H1 (cell line): ENCODE measurements around the gene SNX25. TPM values are rescaled to one million over a fixed set of nuclear protein-coding genes. Genes with fewer than 3 reads are reported as not detected.

ENCODE experiments used
- CTCF ChIA-PET: fragments of 300-600 bp; sonication (Branson Sonifier 250); formaldehyde crosslinking; loops from one replicate; lab custom pipeline; 2021; ENCODE audit not compliant: partially characterized antibody; lab: Charles Lee
- POLR2A ChIA-PET: fragments of 300-600 bp; sonication (Branson Sonifier 250); formaldehyde crosslinking; loops from one replicate; lab custom pipeline; 2021; ENCODE audit warnings: inconsistent platforms; ENCODE audit not compliant: partially characterized antibody; lab: Charles Lee
- DNase-seq, 2 experiments: peaks; one replicate each; pipeline versions ENCODE4 v3.0.0 to v3.0.0-alpha.2; 2010 to 2022; ENCODE audit warnings: low spot score in 2 of 2, low read depth in 1 of 2, mixed read lengths in 1 of 2
- FAIRE-seq: peaks from 2 replicates; lab custom pipeline; 2011; peaks lifted over from hg19 to GRCh38; lab: Jason Lieb, UNC
- H2AFZ ChIP-seq: 2 replicates; pipeline ENCODE4 v1.8.1; 2012; ENCODE audit warnings: low read length, inconsistent platforms
- H2AK5ac ChIP-seq: 2 replicates; pipeline ENCODE4 v1.6.1; 2013; ENCODE audit warnings: low read depth, low read length
- H2BK120ac ChIP-seq: replicated peaks from 2 replicates; pipeline ENCODE3; 2013; ENCODE audit warnings: low read depth, low read length, inconsistent platforms
- H2BK12ac ChIP-seq: 2 replicates; pipeline ENCODE4 v1.6.1; 2013; ENCODE audit warnings: low read depth, low read length
- H2BK15ac ChIP-seq: 2 replicates; pipeline ENCODE4 v1.6.1; 2013; ENCODE audit warnings: low read length
- H2BK20ac ChIP-seq: 2 replicates; pipeline ENCODE4 v1.6.1; 2013; ENCODE audit warnings: low read length
- H2BK5ac ChIP-seq: 2 replicates; pipeline ENCODE4 v1.6.1; 2013; ENCODE audit warnings: low read depth, low read length
- H3K14ac ChIP-seq: 2 replicates; pipeline ENCODE4 v1.6.1; 2013; ENCODE audit warnings: inconsistent platforms; ENCODE audit not compliant: insufficient read length
- H3K18ac ChIP-seq: 2 replicates; pipeline ENCODE4 v1.6.1; 2013; ENCODE audit warnings: low read length; ENCODE audit errors: extremely low read depth
- H3K23ac ChIP-seq: 2 replicates; pipeline ENCODE4 v1.6.1; 2013; ENCODE audit warnings: inconsistent platforms; ENCODE audit not compliant: insufficient read length
- H3K23me2 ChIP-seq: 2 replicates; pipeline ENCODE4 v1.6.1; 2013; ENCODE audit warnings: low read depth, low read length
- H3K27ac ChIP-seq: 2 replicates; pipeline ENCODE4 v1.6.1; 2011; ENCODE audit warnings: low read depth, low read length, inconsistent platforms
- H3K27me3 ChIP-seq, 4 experiments: replicated peaks in 1 of 4; 1 replicate in 1 of 4; 2 replicates in 3 of 4; pipeline versions ENCODE4 v1.6.1 to v1.8.1; 2011 to 2013; ENCODE audit warnings: low read length in 3 of 4, mild to moderate bottlenecking in 3 of 4, inconsistent platforms in 2 of 4, mixed read lengths in 2 of 4, moderate library complexity in 1 of 4; ENCODE audit not compliant: control insufficient read depth in 3 of 4, insufficient read depth in 3 of 4; ENCODE audit errors: extremely low read depth in 1 of 4
- H3K36me3 ChIP-seq, 4 experiments: 2 replicates each; pipeline versions ENCODE4 v1.6.1 to v1.8.1; 2011 to 2013; ENCODE audit warnings: mild to moderate bottlenecking in 4 of 4, low read length in 3 of 4, moderate library complexity in 2 of 4, control low read depth in 1 of 4, inconsistent platforms in 1 of 4; ENCODE audit not compliant: insufficient read depth in 4 of 4, control insufficient read depth in 2 of 4
- H3K4ac ChIP-seq: replicated peaks from 2 replicates; pipeline ENCODE3; 2013; ENCODE audit warnings: low read length, low read depth, mixed read lengths, inconsistent platforms; ENCODE audit not compliant: insufficient read length
- H3K4me1 ChIP-seq, 4 experiments: replicated peaks in 1 of 4; 1 replicate in 1 of 4; 2 replicates in 3 of 4; pipeline versions ENCODE4 v1.6.1 to v1.8.1; 2011 to 2013; ENCODE audit warnings: low read length in 3 of 4, inconsistent platforms in 2 of 4, mixed read lengths in 1 of 4; ENCODE audit not compliant: insufficient read depth in 4 of 4, control insufficient read depth in 3 of 4
- H3K4me2 ChIP-seq, 2 experiments: 2 replicates each; pipeline versions ENCODE4 v1.6.1 to v1.8.1; 2011 to 2013; ENCODE audit warnings: low read depth in 2 of 2, low read length in 2 of 2, control low read depth in 1 of 2, inconsistent platforms in 1 of 2, mild to moderate bottlenecking in 1 of 2; ENCODE audit not compliant: insufficient read depth in 1 of 2
- H3K4me3 ChIP-seq, 4 experiments: fragments of 200-600, 300-600 bp in 1 of 4; sonication (generic), shearing (Covaris generic), sonication (Bioruptor Twin) in 1 of 4; 2 replicates each; pipeline versions ENCODE4 v1.5.1 to v1.8.1; 2011 to 2016; ENCODE audit warnings: low read length in 4 of 4, low read depth in 3 of 4, control low read depth in 2 of 4, inconsistent platforms in 2 of 4, mild to moderate bottlenecking in 2 of 4, mixed read lengths in 1 of 4, moderate library complexity in 1 of 4; ENCODE audit not compliant: insufficient read depth in 2 of 4; ENCODE audit errors: extremely low read depth in 1 of 4
- H3K56ac ChIP-seq: replicated peaks from 2 replicates; pipeline ENCODE3; 2013; ENCODE audit warnings: low read depth, mild to moderate bottlenecking, mixed read lengths, low read length, inconsistent platforms; ENCODE audit not compliant: insufficient read length
- H3K79me1 ChIP-seq: 2 replicates; pipeline ENCODE4 v1.6.1; 2013; ENCODE audit warnings: low read depth, low read length, control low read depth
- H3K79me2 ChIP-seq, 2 experiments: 2 replicates each; pipeline versions ENCODE4 v1.6.1 to v1.8.1; 2012 to 2013; ENCODE audit warnings: low read length in 2 of 2, mild to moderate bottlenecking in 2 of 2, inconsistent platforms in 1 of 2; ENCODE audit not compliant: insufficient read depth in 2 of 2, control insufficient read depth in 1 of 2
- H3K9ac ChIP-seq, 4 experiments: replicated peaks in 1 of 4; 1 replicate in 1 of 4; 2 replicates in 3 of 4; pipeline versions ENCODE4 v1.6.1 to v1.8.1; 2011 to 2013; ENCODE audit warnings: low read depth in 3 of 4, low read length in 3 of 4, control low read depth in 2 of 4, mild to moderate bottlenecking in 2 of 4, moderate library complexity in 2 of 4, inconsistent platforms in 1 of 4; ENCODE audit errors: extremely low read depth in 1 of 4
- H3K9me3 ChIP-seq, 2 experiments: 2 replicates each; pipeline versions ENCODE4 v1.6.1 to v1.8.1; 2012 to 2013; ENCODE audit warnings: mild to moderate bottlenecking in 2 of 2, moderate library complexity in 2 of 2, control low read depth in 1 of 2, inconsistent platforms in 1 of 2, low read depth in 1 of 2, low read length in 1 of 2, mixed read lengths in 1 of 2; ENCODE audit not compliant: insufficient read depth in 2 of 2
- H4K20me1 ChIP-seq, 2 experiments: replicated peaks in 1 of 2; 2 replicates each; pipeline versions ENCODE3 to v1.8.1; 2011 to 2013; ENCODE audit warnings: inconsistent platforms in 2 of 2, low read length in 2 of 2, mild to moderate bottlenecking in 1 of 2; ENCODE audit not compliant: insufficient read depth in 2 of 2, control insufficient read depth in 1 of 2
- H4K5ac ChIP-seq: 2 replicates; pipeline ENCODE4 v1.6.1; 2013; ENCODE audit warnings: low read length, low read depth, mixed read lengths, inconsistent platforms; ENCODE audit not compliant: insufficient read length
- H4K8ac ChIP-seq: 2 replicates; pipeline ENCODE4 v1.8.0; 2013; ENCODE audit warnings: mild to moderate bottlenecking, moderate library complexity, low read length, inconsistent platforms; ENCODE audit not compliant: insufficient read depth; ENCODE audit errors: extremely low read depth
- H4K91ac ChIP-seq: replicated peaks from 2 replicates; pipeline ENCODE3; 2013; ENCODE audit warnings: low read length, mixed read lengths, inconsistent platforms; ENCODE audit not compliant: insufficient read length
- JUN ChIP-seq: IDR thresholded peaks from 2 replicates; pipeline ENCODE4 v1.6.1; 2011; ENCODE audit warnings: low read depth, mild to moderate bottlenecking, improper control_type of control experiment, low read length
- KDM5A ChIP-seq: fragments of 200-600 bp; IDR thresholded peaks from 2 replicates; pipeline ENCODE4 v1.7.1; 2012; ENCODE audit warnings: mild to moderate bottlenecking, low read length, inconsistent platforms, mixed read lengths
- POLR2A ChIP-seq, 2 experiments: IDR thresholded peaks; 1 replicate in 1 of 2; 2 replicates in 1 of 2; pipeline ENCODE4 v1.6.1; 2011; ENCODE audit warnings: low read depth in 2 of 2, low read length in 2 of 2, mild to moderate bottlenecking in 2 of 2; ENCODE audit errors: control extremely low read depth in 1 of 2
- POLR2AphosphoS5 ChIP-seq: IDR thresholded peaks from 2 replicates; pipeline ENCODE4 v1.6.1; 2011; ENCODE audit warnings: low read depth, low read length
- RFX5 ChIP-seq: IDR thresholded peaks from 2 replicates; pipeline ENCODE4 v1.6.1; 2011; ENCODE audit warnings: low read depth, low read length, improper control_type of control experiment, borderline replicate concordance
- RXRA ChIP-seq: IDR thresholded peaks from 2 replicates; pipeline ENCODE4 v1.6.1; 2011; ENCODE audit warnings: low read depth, mild to moderate bottlenecking, low read length, moderate library complexity; ENCODE audit not compliant: insufficient read depth
- YY1 ChIP-seq: IDR thresholded peaks from 2 replicates; pipeline ENCODE4 v1.6.1; 2011; ENCODE audit warnings: low read depth, mild to moderate bottlenecking, low read length
- WGBS, 2 experiments: shearing (Covaris generic) in 1 of 2; methylation state at CpG; one replicate each; pipeline versions ENCODE4 v1.1.6 to v1.1.7; 2013 to 2015; ENCODE audit warnings: low lambda C conversion rate in 2 of 2, mixed read lengths in 2 of 2, inconsistent platforms in 1 of 2, low coverage in 1 of 2, missing lambda C conversion rate in 1 of 2; ENCODE audit not compliant: insufficient replicate concordance in 2 of 2, insufficient coverage in 1 of 2, insufficient read length in 1 of 2; ENCODE audit errors: extremely low coverage in 1 of 2, missing lambda C conversion rate in 1 of 2; 5-methylcytosine and 5-hydroxymethylcytosine counted together
- polyA plus RNA-seq, 7 experiments: library from polyadenylated mRNA; depleted of rRNA in 3 of 7; stranded (reverse) in 5 of 7; unstranded in 2 of 7; fragments of >200 nt in 5 of 7; fragments of 200-250 nt in 2 of 7; gene quantifications; 1 replicate in 5 of 7; 2 replicates in 1 of 7; 4 replicates in 1 of 7; pipeline versions ENCODE4 v1.2.1 to v1.2.3, GENCODE V29; 2011 to 2013; ENCODE audit warnings: missing spikeins in 2 of 7, mixed read lengths in 2 of 7
- total RNA-seq: library from RNA; stranded (reverse); fragmentation: NEBNext Ultra II Directional; extraction: Animal tissue kit (Norgen Biotek cat#: 25700); gene quantifications from 2 replicates; pipeline ENCODE4 v1.2.1, GENCODE V29; 2021

The SNX25 gene
- total and polyA plus RNA-seq, 2 of the 8 experiments (the other 6 are each of a cell fraction or from before 2014, with no cell fraction given), result 5.4 to 19.9 TPM

DNA sequence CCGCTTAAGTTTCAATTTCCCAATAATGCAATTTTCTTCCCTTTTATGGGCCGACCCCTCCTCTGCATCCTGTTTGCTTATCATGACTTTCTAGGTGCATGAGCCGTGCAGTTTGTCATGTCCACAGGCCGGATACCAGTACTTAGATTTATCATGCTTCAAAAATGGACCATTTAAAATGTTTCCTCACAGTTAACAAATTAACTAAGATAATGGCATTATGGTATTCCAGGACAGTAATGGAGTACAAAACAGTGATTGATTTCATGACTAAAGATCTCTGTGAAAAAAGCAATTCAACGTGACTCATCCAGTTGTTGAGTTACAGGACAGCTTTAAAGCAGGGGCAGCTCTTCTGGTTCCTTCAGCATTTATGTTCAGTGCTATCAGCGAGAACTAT is 23.0 kb downstream of the SNX25 start:
- Histone ChIP-seq H3K4me3 (no peak overlapping the region), H2AFZ (no peak overlapping the region), H3K18ac (no peak overlapping the region), H3K27ac (no peak overlapping the region), H3K23ac (no peak overlapping the region), H2BK15ac (no peak overlapping the region), H3K36me3 (no peaks in the 10 kb centered on the region; a peak in 2 of 8 replicates), H3K4me1 (no peaks in the 10 kb centered on the region; a peak in 1 of 7 replicates), H2BK12ac (no peak overlapping the region), H3K79me2 (peaks cover 0 to 36% of the 10 kb centered on the region in 2 experiments; a peak in 3 of 4 replicates), H4K20me1 (peaks cover 0 to 7% of the 10 kb centered on the region in 2 experiments), H4K8ac (no peak overlapping the region), H3K23me2 (no peaks in the 10 kb centered on the region), H2BK5ac (no peak overlapping the region), H4K5ac (no peak overlapping the region), H3K27me3 (no peaks in the 10 kb centered on the region), H2AK5ac (no peak overlapping the region), H3K4me2 (no peak overlapping the region), H3K4ac (no peak overlapping the region), H3K14ac (no peak overlapping the region), H4K91ac (no peak overlapping the region), H3K79me1 (peaks cover 10% of the 10 kb centered on the region; the same call in 1 of the 2 replicates), H2BK20ac (no peak overlapping the region), H3K56ac (no peak overlapping the region), H3K9me3 (no peaks in the 10 kb centered on the region), H3K9ac (no peak overlapping the region), H2BK120ac (no peak overlapping the region)
- DNase-seq (no peak), FAIRE-seq (no peak)
- CTCF ChIA-PET, result no interaction called here
- WGBS, 2 experiments, result 88 to 100% methylated on average over 1 to 6 of the region's 6 CpGs
- no peak for TF ChIP-seq KDM5A
- TF ChIP-seq JUN, result no peak
- TF ChIP-seq POLR2AphosphoS5, result no peak
- TF ChIP-seq POLR2A (IDR thresholded peaks at IDR 0.05; ENCODE audit: control extremely low read depth in 1 of 2, low read depth in 2 of 2, low read length in 2 of 2), result no peak
- TF ChIP-seq RFX5, result no peak
- no peak for TF ChIP-seq RXRA
- no peak for TF ChIP-seq YY1
- POLR2A ChIA-PET, result no interaction called here
